ENCODE data around the gene PADI2.

The PADI2 gene

DNA sequence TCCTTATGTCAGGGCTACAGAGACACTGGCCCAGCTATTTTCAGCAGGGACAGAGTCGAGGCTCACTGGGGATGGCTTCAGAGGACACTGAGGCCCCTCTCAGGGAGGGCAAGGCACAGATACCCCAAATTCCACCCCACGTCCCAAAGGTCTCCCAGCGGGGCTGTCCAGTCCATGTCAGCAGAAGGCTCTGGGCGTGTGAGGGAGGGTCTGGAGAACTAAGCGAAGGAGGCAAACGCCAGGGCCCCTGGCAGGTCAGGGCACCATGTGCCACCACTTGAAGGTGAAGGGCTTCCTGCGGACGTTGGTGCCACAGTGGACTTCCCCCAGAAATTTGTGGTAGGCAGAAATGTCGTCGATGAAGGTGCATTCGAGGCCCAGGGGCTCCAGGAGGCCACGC lies 50.5 kb downstream of the PADI2 start:
- no peak overlapping the region for H3K9ac ChIP-seq (ENCODE audit: low read depth, low read length, poor library complexity, severe bottlenecking)

DNA sequence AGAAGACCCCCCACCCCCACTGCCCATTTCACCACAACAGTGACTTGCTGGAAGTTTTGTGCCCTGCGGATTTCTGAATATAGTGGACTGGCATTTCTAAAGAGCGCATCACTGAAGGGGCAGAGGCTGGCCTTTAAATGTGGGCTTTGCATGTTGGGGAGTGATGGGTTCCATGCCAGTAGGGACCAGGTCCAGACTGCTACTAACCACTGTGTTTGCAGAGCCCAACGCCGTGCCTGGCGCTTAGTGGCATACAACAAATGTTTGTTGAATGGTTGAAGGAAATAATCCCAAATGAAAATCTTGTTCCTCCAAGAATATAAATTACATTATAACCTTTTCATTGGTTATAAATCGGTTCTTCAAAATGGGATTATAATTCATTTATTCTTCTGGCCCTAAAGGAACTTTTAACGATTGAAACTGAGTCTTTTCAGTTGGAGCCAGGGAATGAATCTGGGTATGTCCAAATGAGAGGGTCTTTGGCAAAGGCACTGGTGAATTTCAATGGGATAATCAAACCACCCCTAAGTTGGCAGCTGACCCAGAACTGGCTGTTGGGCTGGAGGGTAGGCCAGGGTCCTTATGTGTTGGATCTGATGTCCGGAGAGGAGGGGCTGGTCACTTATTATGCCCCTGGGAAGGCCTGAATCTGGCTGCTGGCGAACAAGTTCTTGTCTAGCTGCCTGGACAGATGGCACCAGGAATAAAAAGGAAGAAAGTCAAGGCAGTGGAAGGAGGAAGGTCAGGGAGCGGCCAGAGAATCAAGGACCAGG lies 51.6 kb downstream of the PADI2 start:
- Histone ChIP-seq H3K36me3 (ENCODE audit: insufficient read depth, low read length) (no peaks in the 10 kb centered on the region), H3K79me2 (ENCODE audit: insufficient read depth, low read length) (no peaks in the 10 kb centered on the region), H3K9ac (ENCODE audit: low read depth, low read length, poor library complexity, severe bottlenecking) (no peak overlapping the region), H3K27me3 (ENCODE audit: insufficient read depth, low read length, poor library complexity, severe bottlenecking) (no peaks in the 10 kb centered on the region), H3K4me1 (ENCODE audit: insufficient read depth, low read length, poor library complexity, severe bottlenecking) (no peaks in the 10 kb centered on the region), H3F3A (ENCODE audit: low read depth) (no peaks in the 10 kb centered on the region), H2AFZ (ENCODE audit: low read length) (no peak overlapping the region), H3K4me3 (ENCODE audit: low read length, poor library complexity, severe bottlenecking) (no peak overlapping the region), H3K4me2 (ENCODE audit: low read depth, low read length, poor library complexity, severe bottlenecking) (no peak overlapping the region), H4K20me1 (ENCODE audit: insufficient read depth, low read length, poor library complexity, severe bottlenecking) (no peaks in the 10 kb centered on the region), H3K9me2 (replicated peaks; ENCODE audit: low read depth, low read length) (no peaks in the 10 kb centered on the region), H3K9me3 (ENCODE audit: insufficient read depth, low read depth, low read length) (peaks cover 3% of the 10 kb centered on the region; the same call in 1 of the 2 replicates)
- TF ChIP-seq EZH2phosphoT487 (IDR thresholded peaks at IDR 0.05; ENCODE audit: borderline replicate concordance): no peak

More for the DNA sequence above, 50.5 kb downstream of the PADI2 start:
- no peaks in the 10 kb centered on the region for H3K4me1 ChIP-seq (ENCODE audit: insufficient read depth, low read length, poor library complexity, severe bottlenecking)
- TF ChIP-seq, protein P1, sequence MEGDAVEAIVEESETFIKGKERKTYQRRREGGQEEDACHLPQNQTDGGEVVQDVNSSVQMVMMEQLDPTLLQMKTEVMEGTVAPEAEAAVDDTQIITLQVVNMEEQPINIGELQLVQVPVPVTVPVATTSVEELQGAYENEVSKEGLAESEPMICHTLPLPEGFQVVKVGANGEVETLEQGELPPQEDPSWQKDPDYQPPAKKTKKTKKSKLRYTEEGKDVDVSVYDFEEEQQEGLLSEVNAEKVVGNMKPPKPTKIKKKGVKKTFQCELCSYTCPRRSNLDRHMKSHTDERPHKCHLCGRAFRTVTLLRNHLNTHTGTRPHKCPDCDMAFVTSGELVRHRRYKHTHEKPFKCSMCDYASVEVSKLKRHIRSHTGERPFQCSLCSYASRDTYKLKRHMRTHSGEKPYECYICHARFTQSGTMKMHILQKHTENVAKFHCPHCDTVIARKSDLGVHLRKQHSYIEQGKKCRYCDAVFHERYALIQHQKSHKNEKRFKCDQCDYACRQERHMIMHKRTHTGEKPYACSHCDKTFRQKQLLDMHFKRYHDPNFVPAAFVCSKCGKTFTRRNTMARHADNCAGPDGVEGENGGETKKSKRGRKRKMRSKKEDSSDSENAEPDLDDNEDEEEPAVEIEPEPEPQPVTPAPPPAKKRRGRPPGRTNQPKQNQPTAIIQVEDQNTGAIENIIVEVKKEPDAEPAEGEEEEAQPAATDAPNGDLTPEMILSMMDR (conservative IDR thresholded peaks at IDR 0.05; ENCODE audit: low read length): no peak
- no peak for TF ChIP-seq EZH2phosphoT487 (IDR thresholded peaks at IDR 0.05; ENCODE audit: borderline replicate concordance)
- H4K20me1 ChIP-seq (ENCODE audit: insufficient read depth, low read length, poor library complexity, severe bottlenecking): no peaks in the 10 kb centered on the region
- H3K4me3 ChIP-seq (ENCODE audit: low read length, poor library complexity, severe bottlenecking): no peak overlapping the region
- no peak overlapping the region for H2AFZ ChIP-seq (ENCODE audit: low read length)
- H3K4me2 ChIP-seq (ENCODE audit: low read depth, low read length, poor library complexity, severe bottlenecking): no peak overlapping the region
- no peaks in the 10 kb centered on the region for H3F3A ChIP-seq (ENCODE audit: low read depth)
- no peaks in the 10 kb centered on the region for H3K79me2 ChIP-seq (ENCODE audit: insufficient read depth, low read length)
- no peaks in the 10 kb centered on the region for H3K36me3 ChIP-seq (ENCODE audit: insufficient read depth, low read length)
- peaks cover 3% of the 10 kb centered on the region; the same call in 1 of the 2 replicates for H3K9me3 ChIP-seq (ENCODE audit: insufficient read depth, low read depth, low read length)
- no peaks in the 10 kb centered on the region for H3K27me3 ChIP-seq (ENCODE audit: insufficient read depth, low read length, poor library complexity, severe bottlenecking)
- H3K9me2 ChIP-seq (replicated peaks; ENCODE audit: low read depth, low read length): no peaks in the 10 kb centered on the region

DNA sequence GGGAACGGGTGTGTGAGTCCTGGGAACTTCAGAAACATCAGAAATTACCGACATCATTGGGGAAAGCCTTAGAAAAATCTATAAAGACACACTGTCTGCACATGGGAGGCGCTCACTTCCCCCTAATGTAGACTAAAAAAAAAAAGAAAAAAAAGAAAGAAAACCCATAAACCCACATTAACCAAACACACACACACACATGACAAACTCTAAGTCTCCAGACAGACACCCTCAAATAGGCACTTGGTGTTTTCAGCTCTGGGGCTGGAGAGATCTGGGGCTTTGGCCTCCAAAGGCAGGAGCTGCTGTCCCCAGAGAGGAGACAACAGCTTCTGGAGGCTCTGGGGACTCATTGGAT lies 52.2 kb downstream of the PADI2 start:
- H3K9ac ChIP-seq (ENCODE audit: low read depth, low read length, poor library complexity, severe bottlenecking): no peak overlapping the region
- no peaks in the 10 kb centered on the region for H3K27me3 ChIP-seq (ENCODE audit: insufficient read depth, low read length, poor library complexity, severe bottlenecking)
- H3F3A ChIP-seq (ENCODE audit: low read depth): no peaks in the 10 kb centered on the region
- no peaks in the 10 kb centered on the region for H3K36me3 ChIP-seq (ENCODE audit: insufficient read depth, low read length)
- H3K9me3 ChIP-seq (ENCODE audit: insufficient read depth, low read depth, low read length): peaks cover 3% of the 10 kb centered on the region; the same call in 1 of the 2 replicates
- TF ChIP-seq, protein P1 (conservative IDR thresholded peaks at IDR 0.05; ENCODE audit: low read length): no peak
- TF ChIP-seq EZH2phosphoT487 (IDR thresholded peaks at IDR 0.05; ENCODE audit: borderline replicate concordance): no peak
- H3K4me3 ChIP-seq (ENCODE audit: low read length, poor library complexity, severe bottlenecking): no peak overlapping the region
- no peaks in the 10 kb centered on the region for H4K20me1 ChIP-seq (ENCODE audit: insufficient read depth, low read length, poor library complexity, severe bottlenecking)
- no peaks in the 10 kb centered on the region for H3K4me1 ChIP-seq (ENCODE audit: insufficient read depth, low read length, poor library complexity, severe bottlenecking)
- H3K79me2 ChIP-seq (ENCODE audit: insufficient read depth, low read length): no peaks in the 10 kb centered on the region
- H3K4me2 ChIP-seq (ENCODE audit: low read depth, low read length, poor library complexity, severe bottlenecking): no peak overlapping the region
- no peaks in the 10 kb centered on the region for H3K9me2 ChIP-seq (replicated peaks; ENCODE audit: low read depth, low read length)
- no peak overlapping the region for H2AFZ ChIP-seq (ENCODE audit: low read length)

Data from Loucy (cell line).